ENCODE measurements around the gene ATXN7L1. TPM values are rescaled to one million over a fixed set of nuclear protein-coding genes. Genes with fewer than 3 reads are reported as not detected.

ATXN7L1 gene
- total and polyA plus RNA-seq, 2 of the 13 experiments (the other 11 are each of a cell fraction or from before 2014, with no cell fraction given) = 4.1 to 7.8 TPM

GRCh38 chr7:105787793-105788192, 88.6 kb downstream of the ATXN7L1 start:
- FAIRE-seq (no peak), ATAC-seq (no peak), DNase-seq (ENCODE audit: low spot score) (no peak)
- intact Hi-C loops (cut with micrococcal nuclease; ENCODE audit: unreplicated experiment) = no loop called here
- Histone ChIP-seq H3K79me2 (ENCODE audit: insufficient read depth, low read length) (no peaks in the 10 kb centered on the region), H3K9me3 (ENCODE audit: low read length) (no peaks in the 10 kb centered on the region), H3K9ac (ENCODE audit: insufficient read depth, low read depth, low read length) (no peak overlapping the region), H3K4me3 (replicated peaks in 1 of 3; ENCODE audit: insufficient read depth in 1 of 3, low read depth in 2 of 3, low read length in 3 of 3) (no peak overlapping the region), H3K27me3 (ENCODE audit: control insufficient read depth in 1 of 2, insufficient read depth in 2 of 2, low read length in 2 of 2) (no peaks in the 10 kb centered on the region), H3K4me1 (ENCODE audit: insufficient read depth, low read length) (no peaks in the 10 kb centered on the region), H2AFZ (ENCODE audit: low read length) (no peak overlapping the region), H3K27ac (ENCODE audit: extremely low read length, insufficient read depth, low read length) (no peak overlapping the region), H4K20me1 (ENCODE audit: insufficient read depth, low read length) (no peaks in the 10 kb centered on the region), H3K36me3 (replicated peaks in 1 of 2; ENCODE audit: control insufficient read depth in 1 of 2, insufficient read depth in 2 of 2, low read length in 2 of 2) (peaks cover 2 to 10% of the 10 kb centered on the region in 2 experiments; a peak in 2 of 5 replicates), H3K4me2 (ENCODE audit: low read depth, low read length) (no peak overlapping the region)
- BruUV-seq (replicated peaks) = no TSS peak
- TF ChIP-seq DDIT3 (CRISPR knock-in tag; IDR thresholded peaks at IDR 0.05) = no peak
- TF ChIP-seq CHD4 (IDR thresholded peaks at IDR 0.05; ENCODE audit: borderline replicate concordance, low read length) = no peak
- no peak for TF ChIP-seq PAX8 (CRISPR knock-in tag; IDR thresholded peaks at IDR 0.05; ENCODE audit: borderline replicate concordance)
- TF ChIP-seq ZBTB34 (CRISPR knock-in tag; IDR thresholded peaks at IDR 0.05) = no peak
- CTCF ChIA-PET (ENCODE audit: low intra/inter-chr PET ratio, low total read pairs) = no interaction called here
- in situ Hi-C loops (cut with HindIII; ENCODE audit: extremely low pct_ligation_motif_present, low pct_unique_long_range_greater_than_20kb) = no loop called here
- POLR2A ChIA-PET = no interaction called here
- WGBS (ENCODE audit: low lambda C conversion rate) = 88% methylated on average over 3 of the region's 3 CpGs

GRCh38 chr7:105786520-105787470, 89.6 kb downstream of the ATXN7L1 start:
- CTCF ChIA-PET (ENCODE audit: low intra/inter-chr PET ratio, low total read pairs) = no interaction called here
- Histone ChIP-seq H3K4me1 (ENCODE audit: insufficient read depth, low read length) (no peaks in the 10 kb centered on the region), H3K27me3 (ENCODE audit: control insufficient read depth in 1 of 2, insufficient read depth in 2 of 2, low read length in 2 of 2) (no peaks in the 10 kb centered on the region), H4K20me1 (ENCODE audit: insufficient read depth, low read length) (no peaks in the 10 kb centered on the region), H3K4me2 (ENCODE audit: low read depth, low read length) (no peak overlapping the region), H3K27ac (ENCODE audit: extremely low read length, insufficient read depth, low read length) (no peak overlapping the region), H3K4me3 (replicated peaks in 1 of 3; ENCODE audit: insufficient read depth in 1 of 3, low read depth in 2 of 3, low read length in 3 of 3) (no peak overlapping the region), H2AFZ (ENCODE audit: low read length) (no peak overlapping the region), H3K79me2 (ENCODE audit: insufficient read depth, low read length) (no peaks in the 10 kb centered on the region), H3K9me3 (ENCODE audit: low read length) (no peaks in the 10 kb centered on the region), H3K36me3 (replicated peaks in 1 of 2; ENCODE audit: control insufficient read depth in 1 of 2, insufficient read depth in 2 of 2, low read length in 2 of 2) (peaks cover 2 to 10% of the 10 kb centered on the region in 2 experiments; a peak in 2 of 5 replicates), H3K9ac (ENCODE audit: insufficient read depth, low read depth, low read length) (no peak overlapping the region)
- ATAC-seq (no peak), DNase-seq (ENCODE audit: low spot score) (no peak), FAIRE-seq (no peak)
- intact Hi-C loops (cut with micrococcal nuclease; ENCODE audit: unreplicated experiment) = no loop called here
- no TSS peak for BruUV-seq (replicated peaks)
- 96% methylated on average over 7 of the region's 10 CpGs for WGBS (ENCODE audit: low lambda C conversion rate)
- in situ Hi-C loops (cut with HindIII; ENCODE audit: extremely low pct_ligation_motif_present, low pct_unique_long_range_greater_than_20kb) = no loop called here
- POLR2A ChIA-PET = no interaction called here
- TF ChIP-seq ZNF512B (CRISPR knock-in tag; IDR thresholded peaks at IDR 0.05; ENCODE audit: borderline replicate concordance) = no peak
